Measurements from ENCODE around the gene TNNI2. TPM values are rescaled to one million over a fixed set of nuclear protein-coding genes. Genes with fewer than 3 reads are reported as not detected.

The TNNI2 gene
- total and polyA plus RNA-seq, 7 experiments from 2014 or later, result 0.46 to 8.8 (median 0.61) TPM; not detected in 4

DNA sequence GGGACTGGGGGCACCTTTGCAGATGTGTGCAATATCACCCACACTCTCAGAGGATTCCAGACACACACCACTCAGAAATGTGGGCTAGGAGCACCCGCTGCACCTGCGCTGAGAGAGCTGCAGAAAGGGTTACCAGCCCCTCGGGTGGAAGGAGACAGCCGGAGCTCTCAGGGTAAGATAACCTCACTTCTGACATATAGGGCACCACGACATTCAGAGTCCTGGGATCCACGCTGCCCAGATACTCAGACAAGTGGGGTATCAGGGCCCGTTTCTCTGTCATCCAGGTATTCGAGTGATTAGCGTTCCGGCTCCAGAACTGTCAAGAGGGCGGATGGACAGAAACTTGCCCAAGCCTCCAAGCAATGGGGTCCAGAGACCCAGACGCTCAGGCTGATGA is 10.2 kb upstream of the TNNI2 start:
- intact Hi-C loops (cut with micrococcal nuclease), result no loop called here
- H3K27ac Mint-ChIP-seq, result no peak overlapping the region
- ATAC-seq, result no peak

GRCh38 chr11:1829039-1829820 is 9.6 kb upstream of the TNNI2 start:
- no peaks in the 10 kb centered on the region for H3K36me3 Mint-ChIP-seq
- POLR2A ChIA-PET, result no interaction called here
- Histone ChIP-seq H3K36me3 (ENCODE audit: control insufficient read depth in 2 of 3, insufficient read depth in 3 of 3, low read length in 3 of 3) (no peaks in the 10 kb centered on the region), H3K9me3 (ENCODE audit: control insufficient read depth in 2 of 3, low read length in 3 of 3) (no peaks in the 10 kb centered on the region), H3K27ac (ENCODE audit: low read depth, low read length) (no peak overlapping the region), H3K4me3 (ENCODE audit: low read length) (no peak overlapping the region), H3K27me3 (ENCODE audit: control insufficient read depth in 2 of 2, insufficient read depth in 2 of 2, low read length in 2 of 2) (no peaks in the 10 kb centered on the region), H3K4me1 (ENCODE audit: control insufficient read depth in 2 of 2, insufficient read depth in 2 of 2, low read length in 2 of 2) (no peaks in the 10 kb centered on the region)
- H3K9me3 Mint-ChIP-seq, result no peaks in the 10 kb centered on the region
- peaks cover 0 to 11% (median 5%) of the 10 kb centered on the region in 5 donors for H3K27me3 Mint-ChIP-seq
- no peak for ATAC-seq
- DNase-seq, result no peak
- H3K4me1 Mint-ChIP-seq, result peaks cover 0 to 1% (median 0%) of the 10 kb centered on the region in 7 donors
- H3K27ac Mint-ChIP-seq, result no peak overlapping the region
- CTCF ChIA-PET, result interaction anchor here (0.6 to 7.8 kb wide), 6 partner anchors 129 to 805 kb away, joined by 3 to 229 read pairs (median 6); no protein-coding TSS in a partner anchor
- H3K4me3 Mint-ChIP-seq, result no peak overlapping the region
- intact Hi-C loops (cut with micrococcal nuclease), result no loop called here

More for the DNA sequence above, 10.2 kb upstream of the TNNI2 start:
- Histone ChIP-seq H3K4me1 (ENCODE audit: control insufficient read depth in 2 of 2, insufficient read depth in 2 of 2, low read length in 2 of 2) (no peaks in the 10 kb centered on the region), H3K27ac (ENCODE audit: low read depth, low read length) (no peak overlapping the region), H3K36me3 (ENCODE audit: control insufficient read depth in 2 of 3, insufficient read depth in 3 of 3, low read length in 3 of 3) (no peaks in the 10 kb centered on the region), H3K27me3 (ENCODE audit: control insufficient read depth in 2 of 2, insufficient read depth in 2 of 2, low read length in 2 of 2) (no peaks in the 10 kb centered on the region), H3K4me3 (ENCODE audit: low read length) (no peak overlapping the region), H3K9me3 (ENCODE audit: control insufficient read depth in 2 of 3, low read length in 3 of 3) (no peaks in the 10 kb centered on the region)
- ChIA-PET POLR2A (no interaction called here), CTCF (interaction anchor here (0.6 to 3.4 kb wide), 4 partner anchors 131 to 804 kb away, joined by 3 to 17 read pairs (median 5); no protein-coding TSS in a partner anchor)
- DNase-seq, result no peak
- H3K4me1 Mint-ChIP-seq, result peaks cover 0 to 1% (median 0%) of the 10 kb centered on the region in 7 donors
- peaks cover 0 to 11% (median 5%) of the 10 kb centered on the region in 5 donors for H3K27me3 Mint-ChIP-seq
- H3K4me3 Mint-ChIP-seq, result no peak overlapping the region
- no peaks in the 10 kb centered on the region for H3K9me3 Mint-ChIP-seq
- no peaks in the 10 kb centered on the region for H3K36me3 Mint-ChIP-seq

- H3K27ac ChIP-seq (ENCODE audit: low read depth, low read length), result no peak overlapping the region
- ChIA-PET POLR2A (no interaction called here), CTCF (interaction anchor here (0.6 to 7.8 kb wide), 3 partner anchors 47 to 137 kb away, joined by 3 to 229 read pairs (median 5); no protein-coding TSS in a partner anchor)
- no peaks in the 10 kb centered on the region for H3K9me3 ChIP-seq (ENCODE audit: control insufficient read depth in 2 of 3, low read length in 3 of 3)
- DNase-seq (no peak), ATAC-seq (no peak)
- H3K4me3 ChIP-seq (ENCODE audit: low read length), result no peak overlapping the region
- no peaks in the 10 kb centered on the region for H3K36me3 ChIP-seq (ENCODE audit: control insufficient read depth in 2 of 3, insufficient read depth in 3 of 3, low read length in 3 of 3)
- no peak overlapping the region for H3K27ac Mint-ChIP-seq
- no peaks in the 10 kb centered on the region for H3K36me3 Mint-ChIP-seq
- intact Hi-C loops (cut with micrococcal nuclease), result no loop called here
- peaks cover 0 to 11% (median 5%) of the 10 kb centered on the region in 5 donors for H3K27me3 Mint-ChIP-seq
- no peak overlapping the region for H3K4me3 Mint-ChIP-seq
- H3K4me1 Mint-ChIP-seq, result peaks cover 0 to 1% (median 0%) of the 10 kb centered on the region in 7 donors
- H3K4me1 ChIP-seq (ENCODE audit: control insufficient read depth in 2 of 2, insufficient read depth in 2 of 2, low read length in 2 of 2), result no peaks in the 10 kb centered on the region
- no peaks in the 10 kb centered on the region for H3K9me3 Mint-ChIP-seq
- no peaks in the 10 kb centered on the region for H3K27me3 ChIP-seq (ENCODE audit: control insufficient read depth in 2 of 2, insufficient read depth in 2 of 2, low read length in 2 of 2)
These were observed 8.8 kb upstream of the TNNI2 start for GRCh38 chr11:1830004-1830321.

DNA sequence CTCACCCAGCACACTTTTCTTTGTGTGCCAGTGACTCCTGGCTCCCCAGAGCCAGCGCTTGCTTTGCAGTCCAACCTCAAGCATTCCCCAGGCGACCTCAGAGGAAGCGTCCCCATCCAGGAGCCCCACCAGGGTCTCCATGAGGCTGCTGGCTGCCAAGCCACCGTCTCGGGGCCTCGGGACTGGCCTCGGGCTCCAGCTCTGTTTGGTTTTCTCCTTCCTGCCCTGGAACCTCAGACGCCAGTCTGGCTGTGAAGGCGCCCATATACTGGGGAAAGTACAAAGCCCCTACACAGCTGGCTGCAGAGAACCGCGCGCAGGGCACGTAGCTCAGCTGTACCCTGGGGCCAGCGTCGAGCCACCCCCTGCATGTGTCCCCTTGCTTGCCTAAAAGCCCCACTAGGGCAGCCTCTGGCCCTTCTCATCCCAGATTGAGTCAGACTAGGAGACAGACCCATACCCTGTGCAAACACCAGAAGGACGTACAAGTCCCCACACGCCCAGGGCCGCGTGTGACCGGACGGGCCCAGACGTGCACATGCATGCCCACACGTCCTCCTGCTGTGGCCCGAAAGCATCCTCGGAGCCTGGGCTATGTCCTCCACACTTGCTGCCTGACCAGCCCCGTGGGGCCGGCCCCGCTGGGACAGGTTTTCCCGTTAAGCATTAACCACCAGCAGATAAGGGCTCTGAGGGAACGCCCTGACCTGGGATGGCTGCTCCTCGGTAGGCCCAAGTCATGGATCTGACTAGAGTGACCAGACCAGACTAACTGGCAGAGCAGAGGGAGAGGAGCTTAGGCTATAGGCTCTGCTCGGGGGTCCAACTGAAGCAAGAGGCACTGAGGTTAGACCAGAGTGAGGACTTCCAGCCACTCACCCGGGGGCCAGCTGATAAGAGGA is 8.2 kb upstream of the TNNI2 start:
- Histone ChIP-seq H3K27ac (ENCODE audit: low read depth, low read length) (no peak overlapping the region), H3K9me3 (ENCODE audit: control insufficient read depth in 2 of 3, low read length in 3 of 3) (no peaks in the 10 kb centered on the region), H3K4me1 (ENCODE audit: control insufficient read depth in 2 of 2, insufficient read depth in 2 of 2, low read length in 2 of 2) (no peaks in the 10 kb centered on the region), H3K4me3 (ENCODE audit: low read length) (no peak overlapping the region), H3K27me3 (ENCODE audit: control insufficient read depth in 2 of 2, insufficient read depth in 2 of 2, low read length in 2 of 2) (no peaks in the 10 kb centered on the region), H3K36me3 (ENCODE audit: control insufficient read depth in 2 of 3, insufficient read depth in 3 of 3, low read length in 3 of 3) (no peaks in the 10 kb centered on the region)
- ChIA-PET POLR2A (no interaction called here), CTCF (interaction anchor here (0.5 to 7.8 kb wide), 8 partner anchors 10 to 895 kb away, joined by 3 to 229 read pairs (median 3); no protein-coding TSS in a partner anchor)
- Mint-ChIP-seq H3K4me1 (peaks cover 0 to 1% (median 0%) of the 10 kb centered on the region in 7 donors), H3K9me3 (no peaks in the 10 kb centered on the region), H3K36me3 (no peaks in the 10 kb centered on the region), H3K27me3 (peaks cover 0 to 11% (median 5%) of the 10 kb centered on the region in 5 donors), H3K27ac (no peak overlapping the region), H3K4me3 (no peak overlapping the region)
- no peak for DNase-seq
- intact Hi-C loops (cut with micrococcal nuclease), result no loop called here
- no peak for ATAC-seq

- Mint-ChIP-seq H3K27me3 (peaks cover 0 to 11% (median 5%) of the 10 kb centered on the region in 5 donors), H3K27ac (peak overlapping the region in 1 of 9 donors; percentile 14), H3K4me1 (peaks cover 0 to 1% (median 0%) of the 10 kb centered on the region in 7 donors), H3K4me3 (peak overlapping the region in 2 of 10 donors; percentile 20 to 42), H3K36me3 (no peaks in the 10 kb centered on the region), H3K9me3 (no peaks in the 10 kb centered on the region)
- intact Hi-C loops (cut with micrococcal nuclease), result loop anchor here (1.0 kb wide), 4 partner anchors 68 to 179 kb away; partner anchors contain the start of gene CTSD (in 1 of the 2)
- ChIA-PET POLR2A (no interaction called here), CTCF (interaction anchor here (0.5 to 7.8 kb wide), 7 partner anchors 20 to 896 kb away, joined by 3 to 229 read pairs (median 3); no protein-coding TSS in a partner anchor)
- Histone ChIP-seq H3K4me3 (ENCODE audit: low read length) (no peak overlapping the region), H3K4me1 (ENCODE audit: control insufficient read depth in 2 of 2, insufficient read depth in 2 of 2, low read length in 2 of 2) (no peaks in the 10 kb centered on the region), H3K36me3 (ENCODE audit: control insufficient read depth in 2 of 3, insufficient read depth in 3 of 3, low read length in 3 of 3) (no peaks in the 10 kb centered on the region), H3K27ac (ENCODE audit: low read depth, low read length) (no peak overlapping the region), H3K27me3 (ENCODE audit: control insufficient read depth in 2 of 2, insufficient read depth in 2 of 2, low read length in 2 of 2) (no peaks in the 10 kb centered on the region), H3K9me3 (ENCODE audit: control insufficient read depth in 2 of 3, low read length in 3 of 3) (no peaks in the 10 kb centered on the region)
- ATAC-seq, result no peak
- DNase-seq, result no peak
These were observed 7.2 kb upstream of the TNNI2 start for GRCh38 chr11:1831338-1832210.

All from naive thymus-derived CD4-positive, alpha-beta T cell (primary cell).